ENCODE results near the gene VIPR1.

- TF ChIP-seq CTCF (IDR thresholded peaks at IDR 0.05 in 4 of 5, conservative IDR thresholded peaks at IDR 0.05 in 1 of 5), result no peak
- no peak for TF ChIP-seq POLR2A (IDR thresholded peaks at IDR 0.05)
Measured at GRCh38 chr3:42507252-42507651, 4.8 kb downstream of the VIPR1 start.
